Keratinocyte (primary cell): ENCODE data around the gene DIDO1.

Experiments used
- CTCF ChIP-seq, 3 experiments: IDR thresholded peaks in 1 of 3; conservative IDR thresholded peaks in 1 of 3; optimal IDR thresholded peaks in 1 of 3; 2 replicates in 2 of 3; 3 replicates in 1 of 3; pipeline versions ENCODE3 to v1.5.1; 2011; ENCODE audit warnings: low read length in 3 of 3, mild to moderate bottlenecking in 3 of 3, moderate library complexity in 2 of 3, control low read depth in 1 of 3, inconsistent platforms in 1 of 3; ENCODE audit not compliant: insufficient read depth in 2 of 3; ENCODE audit errors: extremely low read depth in 1 of 3
- EZH2 ChIP-seq: IDR thresholded peaks from one replicate; pipeline ENCODE4 v1.6.1; 2012; ENCODE audit warnings: inconsistent platforms, mild to moderate bottlenecking, low read length, moderate library complexity

- TF ChIP-seq CTCF (optimal IDR thresholded peaks at IDR 0.05 in 1 of 3, IDR thresholded peaks at IDR 0.05 in 1 of 3, conservative IDR thresholded peaks at IDR 0.05 in 1 of 3; ENCODE audit: extremely low read depth in 1 of 3, insufficient read depth in 2 of 3, low read length in 3 of 3): peak; percentile 16 to 67 (median 61)
- no peak for TF ChIP-seq EZH2
Measured at GRCh38 chr20:62926229-62927127, at the start of gene DIDO1.
